T-cell (primary cell): ENCODE data around the gene TLE2. TPM values are rescaled to one million over a fixed set of nuclear protein-coding genes. Genes with fewer than 3 reads are reported as not detected.

Experiments used
- ATAC-seq, 4 experiments: fragments of 200-7000 bp in 3 of 4; fragments of 150-1000 bp in 1 of 4; cut with Tn5 transposase; replicated peaks in 1 of 4; 1 replicate in 3 of 4; 2 replicates in 1 of 4; pipeline ENCODE4 v1.10.0; 2021; ENCODE audit warnings: moderate library complexity in 3 of 4, mild to moderate bottlenecking in 2 of 4, moderate number of reproducible peaks in 1 of 4
- CTCF ChIA-PET, 2 donors: fragments of 300-600 bp; sonication (Branson Sonifier 250); formaldehyde crosslinking; loops; one replicate each; lab custom pipeline; 2022; ENCODE audit warnings: antibody characterized with exemption in 2 of 2; lab: Charles Lee
- POLR2A ChIA-PET, 2 donors: fragments of 300-600 bp; sonication (Branson Sonifier 250); formaldehyde crosslinking; loops; one replicate each; lab custom pipeline; 2022; ENCODE audit warnings: antibody characterized with exemption in 2 of 2; lab: Charles Lee
- DNase-seq, 35 experiments: peaks; one replicate each; pipeline versions ENCODE4 v3.0.0 to v3.0.0-alpha.2; 2013 to 2023
- H3K27ac ChIP-seq: one replicate; pipeline ENCODE4 v1.5.1; 2013; ENCODE audit warnings: low read length
- H3K27me3 ChIP-seq, 2 experiments: replicated peaks in 1 of 2; 1 replicate in 1 of 2; 2 replicates in 1 of 2; pipeline versions ENCODE4 v1.6.1 to v1.7.0; 2013; ENCODE audit warnings: low read length in 1 of 2, mixed read lengths in 1 of 2; ENCODE audit not compliant: control insufficient read depth in 2 of 2, insufficient read depth in 2 of 2; ENCODE audit errors: extremely low read depth in 1 of 2
- H3K36me3 ChIP-seq, 2 donors: 1 replicate in 1 of 2; 2 replicates in 1 of 2; pipeline versions ENCODE4 v1.6.1 to v1.7.0; 2013; ENCODE audit warnings: low read length in 1 of 2; ENCODE audit not compliant: control insufficient read depth in 2 of 2, insufficient read depth in 1 of 2; ENCODE audit errors: extremely low read depth in 1 of 2
- H3K4me1 ChIP-seq, 2 experiments: 1 replicate in 1 of 2; 2 replicates in 1 of 2; pipeline versions ENCODE4 v1.6.1 to v1.7.0; 2013; ENCODE audit warnings: low read length in 2 of 2, mixed read lengths in 1 of 2; ENCODE audit not compliant: insufficient read depth in 2 of 2, control insufficient read depth in 1 of 2; ENCODE audit errors: extremely low read depth in 1 of 2
- H3K4me3 ChIP-seq, 2 donors: 1 replicate in 1 of 2; 2 replicates in 1 of 2; pipeline versions ENCODE4 v1.5.1 to v1.7.0; 2013; ENCODE audit warnings: mild to moderate bottlenecking in 2 of 2, low read length in 1 of 2, moderate library complexity in 1 of 2; ENCODE audit not compliant: control insufficient read depth in 1 of 2; ENCODE audit errors: extremely low read depth in 1 of 2
- H3K9me3 ChIP-seq: 2 replicates; pipeline ENCODE4 v1.7.0; 2013
- H3K27ac Mint-ChIP-seq, 2 donors: one replicate each; pipeline ENCODE4 v1.8.0; 2020 to 2021; ENCODE audit warnings: mild to moderate bottlenecking in 2 of 2, mixed read lengths in 2 of 2
- H3K27me3 Mint-ChIP-seq, 2 donors: one replicate each; pipeline ENCODE4 v1.8.0; 2021 to 2022; ENCODE audit warnings: mixed read lengths in 2 of 2
- H3K36me3 Mint-ChIP-seq: one replicate; pipeline ENCODE4 v1.8.0; 2021; ENCODE audit warnings: mixed read lengths
- H3K4me1 Mint-ChIP-seq, 3 donors: one replicate each; pipeline ENCODE4 v1.8.0; 2020 to 2022; ENCODE audit warnings: mixed read lengths in 3 of 3, mild to moderate bottlenecking in 1 of 3
- H3K4me3 Mint-ChIP-seq, 3 donors: one replicate each; pipeline ENCODE4 v1.8.0; 2020 to 2022; ENCODE audit warnings: mild to moderate bottlenecking in 3 of 3, mixed read lengths in 3 of 3, moderate library complexity in 3 of 3
- H3K9me3 Mint-ChIP-seq, 3 donors: one replicate each; pipeline ENCODE4 v1.8.0; 2020 to 2022; ENCODE audit warnings: mixed read lengths in 3 of 3
- WGBS: methylation state at CpG from one replicate; pipeline ENCODE4 v1.1.5; 2013; ENCODE audit warnings: missing lambda C conversion rate; ENCODE audit not compliant: insufficient coverage; 5-methylcytosine and 5-hydroxymethylcytosine counted together
- total RNA-seq, 35 experiments: library from RNA in 6 of 35; stranded (reverse) in 6 of 35; fragments of 120-200 nt in 1 of 35; gene quantifications; one replicate each; pipeline versions ENCODE4 v1.2.1 to v1.2.4 and lab custom pipeline; 2013 to 2026

The TLE2 gene
- total RNA-seq, 5 donors from 2014 or later (not counting 1 experiment from before 2014, with no cell fraction given), result 16.7 to 29.7 (median 21.5) TPM

DNA sequence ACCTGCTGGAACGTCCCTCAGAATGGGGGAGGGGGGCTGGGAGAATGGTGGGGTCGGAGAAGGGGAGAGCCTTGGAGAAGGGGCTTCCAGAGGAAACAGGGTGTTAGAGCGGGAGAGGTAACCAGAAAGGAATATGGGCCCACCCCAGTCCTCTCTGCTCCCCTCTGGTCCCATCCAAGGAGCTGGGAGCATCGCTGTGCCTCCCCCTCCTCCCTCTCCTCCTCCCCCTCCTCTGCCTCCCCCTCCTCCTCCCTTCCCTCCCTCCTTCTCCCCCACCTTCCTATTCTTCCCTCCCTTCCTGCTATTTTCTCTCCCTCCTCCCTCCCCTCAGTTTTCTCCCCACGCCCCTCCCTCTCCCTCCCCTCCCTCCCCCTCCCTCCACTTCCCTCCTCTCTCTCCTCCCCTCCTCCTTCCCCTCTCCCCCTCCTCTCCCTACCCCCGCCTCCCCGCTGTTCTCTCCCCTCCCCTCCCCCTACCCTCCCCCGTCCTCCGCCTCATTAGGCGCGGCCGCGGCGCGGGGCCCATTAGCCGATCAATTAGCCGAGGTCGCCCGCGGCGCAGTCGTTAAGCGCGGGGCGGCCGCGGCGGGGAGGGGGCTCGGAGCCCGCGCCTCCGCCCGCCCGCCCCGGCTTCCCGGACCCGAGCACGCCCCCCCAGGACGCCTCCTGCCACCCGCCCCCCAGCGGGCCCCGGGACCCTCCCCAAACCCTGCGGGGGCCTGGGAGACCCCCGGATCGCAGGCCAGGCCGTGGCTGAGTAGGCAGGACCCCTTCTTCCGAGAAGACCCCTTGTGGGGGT lies 17.8 kb upstream of the TLE2 start:
- H3K4me3 Mint-ChIP-seq, result peak overlapping the region; percentile 47 to 96 (median 82)
- no peaks in the 10 kb centered on the region for H3K36me3 ChIP-seq
- no peaks in the 10 kb centered on the region for H3K36me3 Mint-ChIP-seq
- H3K4me3 ChIP-seq, result peak overlapping the region; percentile 15 to 48
- 5% methylated on average over 17 of the region's 47 CpGs for WGBS
- H3K27me3 ChIP-seq, result no peaks in the 10 kb centered on the region
- ATAC-seq (no peak), DNase-seq (peak in 1 of 35 experiments; percentile 29)
- ChIA-PET POLR2A (no interaction called here), CTCF (interaction anchor here in 1 of 2 donors (0.6 kb wide), 1 partner anchor 228 kb away, joined by 3 read pairs; no protein-coding TSS in a partner anchor)
- peak overlapping the region; percentile 55 for H3K27ac ChIP-seq
- H3K4me1 ChIP-seq, result peaks cover 6 to 34% of the 10 kb centered on the region in 2 experiments
- H3K4me1 Mint-ChIP-seq, result peaks cover 23 to 31% (median 27%) of the 10 kb centered on the region in 3 donors
- H3K27ac Mint-ChIP-seq, result peak overlapping the region in 1 of 2 donors; percentile 99
- H3K27me3 Mint-ChIP-seq, result no peaks in the 10 kb centered on the region
- H3K9me3 ChIP-seq, result no peaks in the 10 kb centered on the region
- H3K9me3 Mint-ChIP-seq, result no peaks in the 10 kb centered on the region

DNA sequence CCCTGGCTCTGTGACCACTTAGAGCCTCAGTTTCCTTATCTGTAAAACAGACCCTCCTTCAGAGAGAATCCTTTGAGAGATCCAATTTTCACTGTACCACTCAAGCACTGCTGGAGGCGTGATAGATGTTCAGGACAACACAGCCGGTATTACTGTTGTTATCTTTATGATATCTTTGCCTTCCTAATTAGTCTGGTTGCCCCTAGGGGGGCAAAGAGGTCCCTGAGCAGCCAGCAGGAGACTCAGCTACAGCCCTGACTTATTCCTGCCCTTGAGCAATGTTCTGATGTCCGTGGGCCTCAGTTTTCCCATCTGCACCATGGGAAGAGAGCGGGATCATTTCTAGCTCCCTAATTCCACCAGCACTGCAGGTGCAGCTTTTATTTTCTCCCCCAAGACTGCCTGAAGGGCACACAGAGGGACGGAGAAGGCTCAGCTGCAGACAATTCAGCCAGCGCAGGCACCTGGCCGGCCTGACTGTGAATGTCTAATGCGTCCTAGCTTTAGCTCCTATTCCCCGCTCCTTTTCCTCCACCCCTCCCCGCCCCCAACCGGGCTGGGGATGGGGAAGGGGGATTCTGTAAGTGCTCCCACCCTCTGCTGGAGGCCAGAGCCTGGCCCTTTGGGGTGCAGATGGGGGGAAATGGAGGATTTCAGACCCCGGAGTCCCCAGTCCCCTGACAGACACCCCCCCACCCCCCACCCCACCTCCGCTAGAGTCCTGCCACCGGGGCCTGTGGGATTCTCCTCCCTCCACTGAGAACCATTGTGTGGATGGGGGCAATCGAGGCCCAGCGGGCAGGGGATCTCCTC lies 17.0 kb upstream of the TLE2 start:
- DNase-seq, result no peak
- ATAC-seq, result no peak
- CTCF ChIA-PET, result no interaction called here
- Mint-ChIP-seq H3K4me3 (peak overlapping the region; percentile 33 to 47 (median 43)), H3K27me3 (no peaks in the 10 kb centered on the region), H3K27ac (peak overlapping the region; percentile 82), H3K36me3 (no peaks in the 10 kb centered on the region), H3K4me1 (peaks cover 23 to 36% (median 27%) of the 10 kb centered on the region in 3 donors), H3K9me3 (no peaks in the 10 kb centered on the region)
- Histone ChIP-seq H3K9me3 (no peaks in the 10 kb centered on the region), H3K36me3 (no peaks in the 10 kb centered on the region), H3K27ac (no peak overlapping the region), H3K4me3 (no peak overlapping the region), H3K4me1 (peaks cover 6 to 38% of the 10 kb centered on the region in 2 experiments), H3K27me3 (peaks cover 0 to 5% of the 10 kb centered on the region in 2 experiments)
- POLR2A ChIA-PET, result interaction anchor here in 1 of 2 donors (0.6 kb wide), 1 partner anchor 95 kb away, joined by 3 read pairs; no protein-coding TSS in a partner anchor
- 81% methylated on average over 2 of the region's 16 CpGs for WGBS

DNA sequence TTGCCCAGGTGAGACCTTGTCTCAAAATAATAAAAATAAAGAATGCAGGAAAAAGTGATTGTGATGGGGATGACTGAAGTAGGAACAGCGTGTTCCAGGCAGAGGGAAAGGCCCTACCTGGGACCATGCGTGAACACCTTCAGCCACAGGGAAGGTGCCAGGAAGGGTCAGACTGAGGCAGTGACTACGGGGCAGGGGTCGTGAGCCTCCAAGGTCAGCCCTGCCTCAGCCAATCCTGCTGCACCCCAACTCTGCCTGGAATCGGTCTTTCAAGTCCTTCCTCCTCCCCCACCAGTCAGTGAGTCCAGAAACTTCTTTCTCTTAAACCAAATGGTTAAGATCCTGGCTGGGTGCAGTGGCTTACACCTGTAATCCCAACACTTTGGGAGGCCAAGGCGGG lies 16.1 kb upstream of the TLE2 start:
- POLR2A ChIA-PET, result interaction anchor here in 1 of 2 donors (0.5 kb wide), 1 partner anchor 8 kb away, joined by 3 read pairs; no protein-coding TSS in a partner anchor
- Histone ChIP-seq H3K27me3 (peaks cover 0 to 5% of the 10 kb centered on the region in 2 experiments), H3K4me1 (peaks cover 5 to 38% of the 10 kb centered on the region in 2 experiments), H3K27ac (no peak overlapping the region), H3K36me3 (no peaks in the 10 kb centered on the region), H3K9me3 (no peaks in the 10 kb centered on the region), H3K4me3 (no peak overlapping the region)
- CTCF ChIA-PET, result interaction anchor here in 1 of 2 donors (0.7 kb wide), 1 partner anchor 40 kb away, joined by 4 read pairs; no protein-coding TSS in a partner anchor
- Mint-ChIP-seq H3K27me3 (no peaks in the 10 kb centered on the region), H3K4me1 (peaks cover 23 to 40% (median 27%) of the 10 kb centered on the region in 3 donors), H3K4me3 (peak overlapping the region in 1 of 3 donors; percentile 11), H3K9me3 (no peaks in the 10 kb centered on the region), H3K36me3 (no peaks in the 10 kb centered on the region), H3K27ac (peak overlapping the region; percentile 31 to 82)
- WGBS, result 87% methylated on average over 5 of the region's 6 CpGs
- ATAC-seq (no peak), DNase-seq (no peak)

DNA sequence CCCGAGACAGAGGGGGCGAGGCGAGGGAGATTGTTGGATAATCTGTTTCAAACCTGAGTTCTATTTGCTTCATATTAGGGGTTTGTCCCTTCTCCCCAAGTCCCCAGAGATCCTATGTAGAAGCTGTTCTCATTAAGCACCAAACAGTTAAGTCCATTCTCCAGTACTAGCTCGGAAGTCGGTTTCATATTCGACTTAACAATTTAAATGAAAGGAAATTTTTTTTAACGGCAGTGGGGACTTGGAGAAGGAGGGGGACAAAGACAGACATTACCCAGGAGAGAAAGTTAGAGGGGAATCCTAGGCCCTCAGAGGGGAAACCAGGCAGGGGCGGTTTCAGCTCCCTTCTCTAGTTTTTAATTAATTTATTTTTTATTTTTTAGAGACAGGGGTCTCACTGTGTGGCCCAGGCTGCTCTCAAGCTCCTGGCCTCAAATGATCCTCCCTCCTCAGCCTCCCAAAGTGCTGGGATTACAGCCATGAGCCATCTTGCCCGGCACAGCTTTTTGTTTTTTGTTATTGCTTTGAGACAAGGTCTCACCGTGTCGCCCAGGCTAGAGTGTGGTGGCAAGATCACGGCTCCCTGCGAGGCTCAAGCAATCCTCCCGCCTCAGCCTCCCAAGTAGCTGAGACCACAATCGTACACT lies 13.7 kb upstream of the TLE2 start:
- Histone ChIP-seq H3K9me3 (no peaks in the 10 kb centered on the region), H3K36me3 (no peaks in the 10 kb centered on the region), H3K27me3 (peaks cover 0 to 5% of the 10 kb centered on the region in 2 experiments), H3K27ac (no peak overlapping the region), H3K4me3 (no peak overlapping the region), H3K4me1 (peaks cover 5 to 32% of the 10 kb centered on the region in 2 experiments)
- CTCF ChIA-PET, result interaction anchor here in 1 of 2 donors (0.6 kb wide), 1 partner anchor 169 kb away, joined by 3 read pairs; no protein-coding TSS in a partner anchor
- peak in 1 of 4 experiments; percentile 23 for ATAC-seq
- Mint-ChIP-seq H3K9me3 (no peaks in the 10 kb centered on the region), H3K27me3 (no peaks in the 10 kb centered on the region), H3K27ac (peak overlapping the region; percentile 47 to 64), H3K4me3 (peak overlapping the region in 1 of 3 donors; percentile 63), H3K4me1 (peaks cover 21 to 42% (median 28%) of the 10 kb centered on the region in 3 donors), H3K36me3 (no peaks in the 10 kb centered on the region)
- peak in 1 of 35 experiments; percentile 29 for DNase-seq
- WGBS, result 84% methylated on average over 5 of the region's 15 CpGs
- POLR2A ChIA-PET, result interaction anchor here (0.5 to 0.6 kb wide), 3 partner anchors 83 to 94 kb away, joined by 3 to 6 read pairs (median 3); no protein-coding TSS in a partner anchor

DNA sequence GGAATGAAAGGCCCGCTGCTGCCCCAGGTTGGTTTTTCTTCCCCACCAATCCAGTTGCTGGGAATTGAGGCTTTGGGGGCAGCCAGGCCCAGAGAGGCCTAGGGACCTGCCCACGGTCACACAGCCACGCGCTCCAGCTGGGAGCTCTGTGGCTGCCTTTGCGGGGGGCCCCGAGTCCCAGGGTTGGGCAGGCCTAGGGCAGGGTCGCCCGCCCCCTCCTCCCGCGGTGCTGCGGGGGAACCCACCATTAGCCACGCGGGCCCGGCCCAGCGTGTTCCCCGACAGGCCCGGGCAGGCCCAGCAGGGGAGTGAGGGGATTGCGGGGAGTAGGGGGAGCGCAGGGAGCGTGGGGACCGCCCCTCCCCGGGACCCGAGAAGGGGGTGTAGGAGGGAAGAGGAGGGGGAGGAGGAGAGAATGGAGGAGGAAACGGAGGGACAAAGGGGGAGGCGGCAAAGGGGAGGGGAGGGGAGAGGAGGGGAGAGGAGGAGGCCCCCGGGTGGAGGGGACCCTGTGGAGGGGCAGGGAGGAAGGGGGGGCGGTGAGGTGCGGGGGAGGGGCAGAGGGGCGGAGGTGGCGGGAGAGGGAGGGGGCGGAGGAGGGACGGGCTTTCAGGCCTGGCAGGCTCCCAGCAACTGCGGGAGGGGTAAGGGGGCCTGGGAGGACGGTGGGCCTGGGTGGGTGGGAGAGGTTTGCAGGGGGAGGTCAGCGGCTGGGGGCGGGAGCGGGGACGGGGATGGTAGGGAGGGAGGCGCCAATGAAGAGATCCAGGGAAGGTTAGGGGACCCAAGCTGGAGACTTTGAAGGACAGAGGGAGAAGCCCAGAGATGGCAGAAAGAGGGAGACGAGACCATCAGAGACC lies 12.9 kb upstream of the TLE2 start:
- no peaks in the 10 kb centered on the region for H3K27me3 Mint-ChIP-seq
- Histone ChIP-seq H3K36me3 (no peaks in the 10 kb centered on the region), H3K9me3 (no peaks in the 10 kb centered on the region), H3K27ac (no peak overlapping the region), H3K4me3 (no peak overlapping the region), H3K4me1 (peaks cover 5 to 26% of the 10 kb centered on the region in 2 experiments), H3K27me3 (peaks cover 0 to 5% of the 10 kb centered on the region in 2 experiments)
- H3K27ac Mint-ChIP-seq, result peak overlapping the region; percentile 47 to 64
- ChIA-PET POLR2A (interaction anchor here in 1 of 2 donors (0.6 kb wide), 1 partner anchor 93 kb away, joined by 6 read pairs; no protein-coding TSS in a partner anchor), CTCF (interaction anchor here in 1 of 2 donors (0.6 kb wide), 1 partner anchor 169 kb away, joined by 3 read pairs; no protein-coding TSS in a partner anchor)
- peaks cover 17 to 38% (median 25%) of the 10 kb centered on the region in 3 donors for H3K4me1 Mint-ChIP-seq
- 51% methylated on average over 7 of the region's 40 CpGs for WGBS
- no peaks in the 10 kb centered on the region for H3K36me3 Mint-ChIP-seq
- no peaks in the 10 kb centered on the region for H3K9me3 Mint-ChIP-seq
- DNase-seq, result no peak
- ATAC-seq, result no peak
- H3K4me3 Mint-ChIP-seq, result peak overlapping the region in 1 of 3 donors; percentile 63
